Measurements from ENCODE around the gene STRADB. TPM values are rescaled to one million over a fixed set of nuclear protein-coding genes. Genes with fewer than 3 reads are reported as not detected.
"Not testable (repeated sequence)": the region's sequence is repeated elsewhere in the genome, so short reads cannot be mapped to it uniquely, and the experiment has no call there.

The STRADB gene
- 142 TPM for total RNA-seq (ENCODE audit: insufficient read depth, low replicate concordance)

DNA sequence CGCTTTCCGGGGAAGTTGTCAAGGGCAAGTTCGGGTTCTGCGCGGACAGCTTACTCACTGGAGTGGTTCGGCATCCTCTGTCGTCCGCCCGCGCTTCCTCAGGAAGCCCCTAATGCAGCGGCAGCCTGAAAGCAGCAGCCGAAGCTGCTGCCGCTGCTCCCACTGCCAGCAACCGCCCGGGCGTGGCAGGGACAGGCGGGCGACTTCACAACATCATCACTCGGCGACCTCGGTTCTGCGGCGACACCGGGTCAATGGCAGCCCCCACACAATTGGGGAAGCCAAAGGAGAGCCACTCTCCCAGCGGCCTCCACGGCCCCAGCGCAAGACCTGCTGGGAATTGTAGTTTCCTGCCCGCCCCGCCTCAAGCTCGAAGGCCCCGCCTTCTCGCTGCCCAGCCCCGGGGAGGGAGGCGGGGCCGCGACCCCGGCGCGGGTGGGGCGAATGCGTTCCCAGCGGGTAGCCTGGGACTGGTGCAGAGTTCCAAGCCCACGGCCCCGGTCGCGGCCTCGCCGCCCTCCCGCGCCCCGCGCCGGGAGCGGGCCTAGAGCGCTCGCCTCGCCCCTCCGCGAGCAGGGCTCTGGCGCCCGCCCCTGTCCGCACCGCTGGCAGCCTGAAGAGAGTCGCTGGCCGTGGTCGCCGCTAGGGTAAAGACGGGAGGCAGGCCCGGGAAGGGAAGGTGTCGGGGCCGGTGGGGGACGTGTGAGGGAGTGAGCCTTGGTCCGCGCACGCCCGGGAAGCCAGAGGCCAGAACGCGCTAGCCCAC, at the start of gene STRADB, which contains the start of gene TRAK2:
Gene STRADB, plus strand, starts transcription at position 449 of the 766 bp plus-strand sequence. CDS start 3,101 bp downstream, outside the sequence.
Gene TRAK2, minus strand, starts transcription at position 167 of the 766 bp plus-strand sequence. CDS start 30,951 bp downstream, outside the sequence.
- peak; percentile 98 for DNase-seq (ENCODE audit: low spot score)

DNA sequence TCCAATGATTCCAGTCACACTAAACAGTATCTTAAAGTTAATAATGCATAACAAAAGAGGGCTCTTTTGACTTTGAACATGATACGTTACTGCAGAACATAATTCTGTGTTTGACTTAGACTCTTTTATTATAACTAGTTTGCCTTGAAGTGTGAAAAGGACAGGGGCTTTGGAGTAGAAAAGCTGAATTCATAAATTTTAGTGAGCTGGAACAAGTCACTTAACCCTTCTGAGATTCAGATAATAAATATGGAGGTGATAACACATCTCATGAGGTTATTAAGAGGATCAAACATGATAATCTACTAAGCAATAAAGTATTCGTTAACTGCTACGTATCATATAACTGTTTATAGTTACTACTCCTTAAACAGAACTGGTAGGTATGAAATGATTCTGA, 49.7 kb upstream of the STRADB start:
- no peak for DNase-seq (ENCODE audit: low spot score)

DNA sequence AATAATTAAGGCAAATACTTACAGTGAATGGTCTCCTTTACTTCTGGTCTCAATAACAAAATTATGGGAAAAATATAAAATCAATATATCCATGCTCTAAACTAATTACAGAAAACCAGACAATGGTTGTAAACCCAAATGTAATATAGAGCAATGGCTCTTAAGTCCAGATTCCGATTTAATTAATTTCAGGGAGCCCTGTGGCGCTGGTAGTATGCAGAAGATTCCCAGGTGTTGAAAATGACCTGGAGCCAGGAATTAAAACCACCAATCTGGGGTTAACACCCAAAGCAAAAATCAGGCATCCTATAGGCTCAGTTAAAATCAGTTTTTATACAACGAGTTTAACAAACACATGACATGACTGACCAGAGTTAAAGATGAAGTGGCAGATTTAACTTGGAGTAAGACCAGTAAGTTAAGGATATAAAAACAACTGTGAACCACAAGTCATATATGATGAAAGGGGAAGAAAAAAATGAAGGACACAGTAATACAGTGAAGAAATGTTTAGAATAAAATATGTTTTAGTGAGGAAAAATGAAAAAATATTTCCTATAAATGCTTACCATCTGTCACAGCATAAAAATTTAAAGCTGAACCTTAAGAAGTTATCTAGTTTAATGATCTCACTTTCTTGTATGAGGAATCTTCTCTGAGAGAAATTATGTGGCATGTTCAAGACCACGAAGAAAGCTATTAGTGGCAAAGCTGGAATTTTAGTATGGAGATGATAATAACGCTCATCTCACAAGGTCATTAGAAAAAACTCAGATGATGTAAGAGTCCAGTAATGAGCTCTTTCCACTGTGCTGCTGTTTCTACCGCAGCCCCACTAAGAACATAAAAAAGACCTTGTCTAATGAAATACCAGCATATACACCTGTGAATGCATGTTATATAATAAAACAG, 48.6 kb upstream of the STRADB start:
- no peak for DNase-seq (ENCODE audit: low spot score)

DNA sequence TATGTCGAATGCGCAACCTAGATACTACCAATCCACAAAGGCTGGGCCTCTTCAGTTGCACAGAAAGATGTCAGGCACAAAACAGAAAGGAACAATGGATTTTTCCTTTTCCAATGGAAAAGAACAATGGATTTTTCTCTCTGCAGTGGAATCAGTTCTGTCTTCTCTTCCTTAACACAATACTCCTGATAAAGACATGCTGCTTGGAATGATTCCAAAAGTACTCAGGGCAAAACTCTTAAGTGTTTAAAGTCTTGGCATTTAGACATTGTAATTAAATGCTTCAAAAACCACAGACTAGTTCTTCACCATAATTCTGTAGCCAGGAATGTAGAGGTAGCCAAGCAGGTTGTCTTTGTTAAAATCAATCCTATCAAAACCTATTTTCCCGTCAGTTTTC, 47.7 kb upstream of the STRADB start:
- DNase-seq (ENCODE audit: low spot score): peak; percentile 48

- DNase-seq (ENCODE audit: low spot score): peak; percentile 70
Measured at GRCh38 chr2:201404699-201405280, 46.8 kb upstream of the STRADB start.

GRCh38 chr2:201406077-201406662, 45.4 kb upstream of the STRADB start:
- DNase-seq (ENCODE audit: low spot score): peak; percentile 58

- DNase-seq (ENCODE audit: low spot score): no peak
Measured at GRCh38 chr2:201407265-201407664, 44.3 kb upstream of the STRADB start.

GRCh38 chr2:201408931-201409330, 42.6 kb upstream of the STRADB start:
- DNase-seq (ENCODE audit: low spot score): no peak

GRCh38 chr2:201411421-201411820, 40.1 kb upstream of the STRADB start:
- no peak for DNase-seq (ENCODE audit: low spot score)

DNA sequence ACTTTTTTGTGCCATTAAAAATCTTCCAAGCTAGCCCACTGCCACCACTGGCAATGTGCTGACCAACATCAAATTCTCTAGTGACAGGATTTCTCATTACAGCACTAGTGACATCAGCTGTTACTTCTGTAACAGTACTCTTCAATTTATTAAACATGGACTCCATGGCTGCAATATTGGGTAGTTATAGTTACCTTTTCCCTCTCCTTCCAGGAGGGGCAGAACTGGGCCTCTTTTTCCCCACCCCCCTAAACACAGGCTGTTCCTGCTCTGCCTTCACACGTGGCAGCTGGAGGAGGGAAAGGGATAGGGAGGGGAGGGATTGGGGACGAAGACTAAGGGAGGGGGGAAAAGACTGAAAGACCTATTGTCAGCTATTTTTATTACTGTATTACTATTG, 38.4 kb upstream of the STRADB start:
- DNase-seq (ENCODE audit: low spot score): no peak

GRCh38 chr2:201413552-201413951, 38.0 kb upstream of the STRADB start:
- no peak for DNase-seq (ENCODE audit: low spot score)

GRCh38 chr2:201414099-201415023, 37.2 kb upstream of the STRADB start:
- DNase-seq (ENCODE audit: low spot score): no peak

DNA sequence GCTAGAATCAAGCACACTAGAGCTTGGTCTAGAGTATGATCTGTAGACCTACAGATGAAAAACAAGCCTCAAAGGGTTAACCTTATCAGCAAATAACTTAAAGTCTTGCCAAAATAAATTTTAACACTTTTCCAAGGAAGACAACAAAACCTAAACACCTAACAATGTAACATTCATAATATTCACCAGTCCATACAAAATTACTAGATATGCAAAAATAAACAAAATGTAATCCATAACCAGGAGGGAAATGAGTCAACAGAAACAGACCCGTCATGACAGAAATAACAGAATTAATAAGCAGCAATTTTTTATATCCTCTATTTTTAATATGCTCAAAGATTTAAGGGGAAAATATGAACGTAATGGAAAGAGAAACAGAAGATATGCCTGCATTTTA, 36.4 kb upstream of the STRADB start:
- DNase-seq (ENCODE audit: low spot score): no peak

- DNase-seq (ENCODE audit: low spot score): no peak
Measured at GRCh38 chr2:201419057-201419635, 32.4 kb upstream of the STRADB start.

- DNase-seq (ENCODE audit: low spot score): no peak
Measured at GRCh38 chr2:201419986-201420385, 31.6 kb upstream of the STRADB start.

DNA sequence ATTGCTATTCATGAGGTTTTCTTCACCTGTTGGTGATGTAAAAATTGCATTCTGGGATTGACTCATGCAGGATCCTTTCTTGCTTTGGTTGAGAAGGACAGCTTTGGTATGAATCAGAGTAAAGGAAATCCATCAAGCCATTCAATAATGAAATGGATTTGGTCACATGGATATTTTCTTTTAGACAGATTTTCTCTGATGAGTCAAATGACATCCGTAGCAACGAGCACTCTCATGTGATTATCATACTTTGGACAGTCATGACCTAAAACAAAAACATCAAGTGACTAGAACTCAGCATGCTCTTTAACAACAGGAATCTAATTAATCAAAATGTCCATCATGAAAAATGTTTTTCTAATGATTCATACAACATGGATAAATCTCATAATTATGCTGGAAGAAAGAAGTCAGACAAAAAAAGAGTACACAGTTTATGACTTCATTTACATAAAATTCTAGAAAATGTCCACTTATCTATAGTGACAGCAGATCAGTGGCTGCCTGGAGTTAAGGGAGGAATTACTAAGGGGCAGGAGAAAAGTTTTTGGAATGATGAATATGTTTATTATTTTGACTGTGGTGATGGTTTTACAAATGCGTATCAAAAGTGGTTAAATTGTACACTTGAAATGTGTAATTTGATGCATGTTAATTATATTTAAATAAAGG, 31.0 kb upstream of the STRADB start:
- no peak for DNase-seq (ENCODE audit: low spot score)

GRCh38 chr2:201425952-201426351, 25.6 kb upstream of the STRADB start:
- no peak for DNase-seq (ENCODE audit: low spot score)

DNA sequence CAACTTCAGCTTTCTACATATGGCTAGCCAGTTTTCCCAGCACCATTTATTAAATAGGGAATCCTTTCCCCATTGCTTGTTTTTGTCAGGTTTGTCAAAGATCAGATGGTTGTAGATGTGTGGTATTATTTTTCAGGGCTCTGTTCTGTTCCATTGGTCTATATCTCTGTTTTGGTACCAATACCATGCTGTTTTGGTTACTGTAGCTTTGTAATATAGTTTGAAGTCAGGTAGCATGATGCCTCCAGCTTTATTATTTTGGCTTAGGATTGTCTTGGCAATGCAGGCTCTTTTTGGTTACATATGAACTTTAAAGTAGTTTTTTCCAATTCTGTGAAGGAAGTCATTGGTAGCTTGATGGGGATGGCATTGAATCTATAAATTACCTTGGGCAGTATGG, 23.2 kb upstream of the STRADB start:
- not testable (repeated sequence) for DNase-seq (ENCODE audit: low spot score)

DNA sequence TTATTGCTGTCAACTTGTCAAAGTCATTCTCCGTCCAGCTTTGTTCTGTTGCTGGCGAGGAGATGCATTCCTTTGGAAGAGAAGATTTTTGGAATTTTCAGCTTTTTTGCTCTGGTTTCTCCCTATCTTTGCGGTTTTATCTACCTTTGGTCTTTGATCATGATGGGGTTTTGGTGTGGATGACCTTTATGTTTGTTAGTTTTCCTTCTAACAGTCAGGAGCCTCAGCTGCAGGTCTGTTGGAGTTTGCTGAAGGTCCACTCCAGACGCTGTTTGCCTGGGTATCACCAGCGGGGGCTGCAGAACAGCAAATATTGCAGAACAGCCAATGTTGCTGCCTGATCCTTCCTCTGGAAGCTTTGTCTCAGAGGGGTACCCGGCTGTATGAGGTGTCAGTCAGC, 21.7 kb upstream of the STRADB start:
- DNase-seq (ENCODE audit: low spot score): not testable (repeated sequence)

GRCh38 chr2:201430322-201430721, 21.2 kb upstream of the STRADB start:
- not testable (repeated sequence) for DNase-seq (ENCODE audit: low spot score)

All from umbilical cord (tissue), 2 donors.